GDM1 (cell line): Measurements from ENCODE around the gene MXD4.
"Not testable (repeated sequence)": the region's sequence is repeated elsewhere in the genome, so short reads cannot be mapped to it uniquely, and the experiment has no call there.

ENCODE experiments used
- DNase-seq: peaks from one replicate; lab custom pipeline; 2025; lab: John Stamatoyannopoulos, UW

The MXD4 gene

GRCh38 chr4:2275044-2275397 lies 13.1 kb upstream of the MXD4 start:
- DNase-seq = not testable (repeated sequence)

- no peak for DNase-seq
Measured at GRCh38 chr4:2274320-2275043, 12.6 kb upstream of the MXD4 start.

GRCh38 chr4:2273657-2274319 lies 11.9 kb upstream of the MXD4 start:
- DNase-seq = no peak

GRCh38 chr4:2273221-2273620 lies 11.3 kb upstream of the MXD4 start:
- DNase-seq = no peak

GRCh38 chr4:2272828-2273120 lies 10.9 kb upstream of the MXD4 start:
- DNase-seq = no peak

GRCh38 chr4:2272026-2272827 lies 10.3 kb upstream of the MXD4 start:
- no peak for DNase-seq

GRCh38 chr4:2271279-2272025 lies 9.5 kb upstream of the MXD4 start:
- no peak for DNase-seq

- no peak for DNase-seq
Measured at GRCh38 chr4:2270341-2271165, 8.6 kb upstream of the MXD4 start.

- DNase-seq = no peak
Measured at GRCh38 chr4:2269618-2270163, 7.8 kb upstream of the MXD4 start.

- no peak for DNase-seq
Measured at GRCh38 chr4:2269206-2269531, 7.3 kb upstream of the MXD4 start.

GRCh38 chr4:2268357-2269205 lies 6.7 kb upstream of the MXD4 start:
- no peak for DNase-seq

GRCh38 chr4:2267841-2268240 lies 5.9 kb upstream of the MXD4 start:
- DNase-seq = no peak

- DNase-seq = no peak
Measured at GRCh38 chr4:2267320-2267811, 5.5 kb upstream of the MXD4 start.

- DNase-seq = no peak
Measured at GRCh38 chr4:2266821-2267220, 4.9 kb upstream of the MXD4 start.

GRCh38 chr4:2266181-2266580 lies 4.3 kb upstream of the MXD4 start:
- DNase-seq = no peak

- DNase-seq = no peak
Measured at GRCh38 chr4:2265113-2266110, 3.5 kb upstream of the MXD4 start.

GRCh38 chr4:2264481-2265041 lies 2.7 kb upstream of the MXD4 start:
- no peak for DNase-seq

- no peak for DNase-seq
Measured at GRCh38 chr4:2263926-2264321, 2.0 kb upstream of the MXD4 start.

GRCh38 chr4:2262944-2263250 lies 988 bp upstream of the MXD4 start:
- DNase-seq = no peak
